GM06990 (cell line): ENCODE results near the gene PI4KA.
A peak's percentile ranks its signal among the peaks of the same experiment; 100 is the strongest.

Experiments
- DNase-seq: peaks from one replicate; pipeline ENCODE4 v3.0.0-alpha.2; 2011; ENCODE audit not compliant: insufficient read length; ENCODE audit errors: extremely low read depth
- H3K27me3 ChIP-seq: replicated peaks from 2 replicates; pipeline ENCODE4 v1.6.0; 2011; ENCODE audit warnings: low read length; ENCODE audit not compliant: control insufficient read depth, insufficient read depth
- H3K36me3 ChIP-seq: 2 replicates; pipeline ENCODE4 v1.5.1; 2011; ENCODE audit warnings: low read length; ENCODE audit not compliant: control insufficient read depth, insufficient read depth
- H3K4me3 ChIP-seq: replicated peaks from 2 replicates; pipeline ENCODE4 v1.5.1; 2011; ENCODE audit warnings: low read depth, mild to moderate bottlenecking, control low read depth, low read length
- CTCF ChIP-seq: IDR thresholded peaks from 2 replicates; pipeline ENCODE4 v1.5.1; 2011; ENCODE audit warnings: low read length, control low read depth, mild to moderate bottlenecking, inconsistent platforms; ENCODE audit not compliant: insufficient read depth, poor library complexity, severe bottlenecking

PI4KA gene

GRCh38 chr22:20857838-20858614, 585 bp downstream of the PI4KA start:
- peaks cover 2% of the 10 kb centered on the region for H3K36me3 ChIP-seq
- peak overlapping the region; percentile 91 for H3K4me3 ChIP-seq
- no peak for TF ChIP-seq CTCF
- DNase-seq = peak; percentile 88
- H3K27me3 ChIP-seq = no peaks in the 10 kb centered on the region

GRCh38 chr22:20857247-20857643, 1.4 kb downstream of the PI4KA start:
- no peak for TF ChIP-seq CTCF
- peak overlapping the region; percentile 91 for H3K4me3 ChIP-seq
- no peaks in the 10 kb centered on the region for H3K27me3 ChIP-seq
- no peaks in the 10 kb centered on the region; the same call in 1 of the 2 replicates for H3K36me3 ChIP-seq
- no peak for DNase-seq

GRCh38 chr22:20853236-20853660, 5.4 kb downstream of the PI4KA start:
- H3K4me3 ChIP-seq = no peak overlapping the region
- H3K27me3 ChIP-seq = no peaks in the 10 kb centered on the region
- TF ChIP-seq CTCF = no peak
- no peak for DNase-seq
- H3K36me3 ChIP-seq = no peaks in the 10 kb centered on the region

GRCh38 chr22:20852503-20852902, 6.1 kb downstream of the PI4KA start:
- DNase-seq = no peak
- TF ChIP-seq CTCF = no peak
- no peak overlapping the region for H3K4me3 ChIP-seq
- no peaks in the 10 kb centered on the region for H3K36me3 ChIP-seq
- H3K27me3 ChIP-seq = no peaks in the 10 kb centered on the region

GRCh38 chr22:20852076-20852475, 6.5 kb downstream of the PI4KA start:
- DNase-seq = no peak
- Histone ChIP-seq H3K4me3 (no peak overlapping the region), H3K27me3 (no peaks in the 10 kb centered on the region), H3K36me3 (no peaks in the 10 kb centered on the region)
- TF ChIP-seq CTCF = no peak
